CD8-positive, alpha-beta memory T cell (primary cell): ENCODE measurements around the gene GSTO2. TPM values are rescaled to one million over a fixed set of nuclear protein-coding genes. Genes with fewer than 3 reads are reported as not detected.

Experiments
- CTCF ChIA-PET: fragments of 350-600 bp; sonication (Branson Sonifier 250); formaldehyde crosslinking; loops from one replicate; lab custom pipeline; 2021; ENCODE audit warnings: antibody characterized with exemption; lab: Charles Lee
- POLR2A ChIA-PET: fragments of 350-600 bp; sonication (Branson Sonifier 250); formaldehyde crosslinking; loops from one replicate; lab custom pipeline; 2021; ENCODE audit warnings: antibody characterized with exemption; lab: Charles Lee
- DNase-seq, 5 donors: peaks; one replicate each; pipeline versions ENCODE4 v3.0.0 to v3.0.0-alpha.2; 2020 to 2022; ENCODE audit warnings: mixed read lengths in 1 of 5
- H3K27ac ChIP-seq: one replicate; pipeline ENCODE4 v1.7.0; 2013; ENCODE audit warnings: low read depth, mild to moderate bottlenecking, low read length, moderate library complexity
- H3K27me3 ChIP-seq: 2 replicates; pipeline ENCODE4 v1.7.0; 2013; ENCODE audit warnings: low read length, mild to moderate bottlenecking; ENCODE audit not compliant: insufficient read depth, poor library complexity, severe bottlenecking
- H3K36me3 ChIP-seq: 2 replicates; pipeline ENCODE4 v1.7.0; 2013; ENCODE audit warnings: mild to moderate bottlenecking, low read length, moderate library complexity; ENCODE audit not compliant: insufficient read depth
- H3K4me1 ChIP-seq: 2 replicates; pipeline ENCODE4 v1.7.0; 2013; ENCODE audit warnings: mild to moderate bottlenecking, low read length, moderate library complexity; ENCODE audit not compliant: insufficient read depth
- H3K4me3 ChIP-seq: 2 replicates; pipeline ENCODE4 v1.7.0; 2013; ENCODE audit warnings: mild to moderate bottlenecking, low read length
- H3K9me3 ChIP-seq: 2 replicates; pipeline ENCODE4 v1.7.0; 2013; ENCODE audit warnings: mild to moderate bottlenecking, low read length
- H3K27ac Mint-ChIP-seq, 8 donors: one replicate each; pipeline ENCODE4 v1.8.0; 2020 to 2021; ENCODE audit warnings: mixed read lengths in 8 of 8, mild to moderate bottlenecking in 6 of 8, inconsistent platforms in 3 of 8, moderate library complexity in 3 of 8
- H3K27me3 Mint-ChIP-seq, 2 donors: one replicate each; pipeline ENCODE4 v1.8.0; 2020 to 2021; ENCODE audit warnings: mixed read lengths in 2 of 2, mild to moderate bottlenecking in 1 of 2, moderate library complexity in 1 of 2
- H3K36me3 Mint-ChIP-seq, 3 donors: one replicate each; pipeline ENCODE4 v1.8.0; 2020 to 2021; ENCODE audit warnings: mixed read lengths in 3 of 3, inconsistent platforms in 1 of 3, mild to moderate bottlenecking in 1 of 3
- H3K4me1 Mint-ChIP-seq, 3 donors: one replicate each; pipeline ENCODE4 v1.8.0; 2020 to 2021; ENCODE audit warnings: mixed read lengths in 3 of 3, inconsistent platforms in 1 of 3, mild to moderate bottlenecking in 1 of 3
- H3K4me3 Mint-ChIP-seq, 7 donors: one replicate each; pipeline ENCODE4 v1.8.0; 2020 to 2021; ENCODE audit warnings: mixed read lengths in 7 of 7, mild to moderate bottlenecking in 6 of 7, moderate library complexity in 4 of 7, inconsistent platforms in 2 of 7
- H3K9me3 Mint-ChIP-seq, 5 donors: one replicate each; pipeline ENCODE4 v1.8.0; 2020 to 2022; ENCODE audit warnings: mixed read lengths in 5 of 5, mild to moderate bottlenecking in 3 of 5, moderate library complexity in 2 of 5, inconsistent platforms in 1 of 5
- polyA plus RNA-seq: library from polyadenylated mRNA; unstranded; fragments of 300-500 nt; fragmentation: Illumina TruSeq; gene quantifications from one replicate; pipeline ENCODE4 v1.2.3, GENCODE V29; 2021
- total RNA-seq, 2 experiments: library from RNA; stranded (reverse); gene quantifications; one replicate each; pipeline ENCODE4 v1.2.3, GENCODE V29; 2021

GSTO2 gene
- total and polyA plus RNA-seq, 3 experiments from 2014 or later, result 0.60 to 1.1 (median 0.93) TPM

GRCh38 chr10:104297697-104298660 is 29.0 kb downstream of the GSTO2 start:
- Histone ChIP-seq H3K36me3 (no peaks in the 10 kb centered on the region), H3K27ac (no peak overlapping the region), H3K4me3 (no peak overlapping the region), H3K4me1 (peaks cover 12% of the 10 kb centered on the region), H3K9me3 (no peaks in the 10 kb centered on the region), H3K27me3 (no peaks in the 10 kb centered on the region)
- ChIA-PET CTCF (interaction anchor here (0.8 to 3.5 kb wide), 6 partner anchors 8 to 56 kb away, joined by 3 to 34 read pairs (median 4); partner anchors contain the start of gene CFAP58), POLR2A (no interaction called here)
- Mint-ChIP-seq H3K9me3 (peaks cover 0 to 4% (median 0%) of the 10 kb centered on the region in 5 donors), H3K4me1 (peaks cover 19 to 24% (median 21%) of the 10 kb centered on the region in 3 donors), H3K27ac (no peak overlapping the region), H3K27me3 (peaks cover 2 to 12% of the 10 kb centered on the region in 2 donors), H3K36me3 (peaks cover 0 to under 1% (median 0%) of the 10 kb centered on the region in 3 donors), H3K4me3 (no peak overlapping the region)
- peak in 1 of 5 donors; percentile 23 for DNase-seq

- Mint-ChIP-seq H3K27ac (peak overlapping the region in 4 of 8 donors; percentile 33 to 84 (median 39)), H3K4me3 (no peak overlapping the region), H3K36me3 (peaks cover 0 to 5% (median 2%) of the 10 kb centered on the region in 3 donors), H3K27me3 (peaks cover 2 to 12% of the 10 kb centered on the region in 2 donors), H3K4me1 (peaks cover 32 to 37% (median 34%) of the 10 kb centered on the region in 3 donors), H3K9me3 (peaks cover 0 to 4% (median 0%) of the 10 kb centered on the region in 5 donors)
- Histone ChIP-seq H3K27me3 (no peaks in the 10 kb centered on the region), H3K4me3 (no peak overlapping the region), H3K4me1 (peaks cover 20% of the 10 kb centered on the region), H3K9me3 (no peaks in the 10 kb centered on the region), H3K27ac (no peak overlapping the region), H3K36me3 (no peaks in the 10 kb centered on the region)
- POLR2A ChIA-PET, result interaction anchor here (1.2 kb wide), 1 partner anchor 39 kb away, joined by 3 read pairs; the partner anchor contains the start of gene ITPRIP
- DNase-seq, result no peak
- CTCF ChIA-PET, result interaction anchor here (0.8 to 1.6 kb wide), 6 partner anchors 8 to 54 kb away, joined by 3 to 9 read pairs (median 4); partner anchors contain the start of gene CFAP58
These were observed 30.3 kb downstream of the GSTO2 start for GRCh38 chr10:104299031-104299904.

- peaks cover 0 to 4% (median 0%) of the 10 kb centered on the region in 5 donors for H3K9me3 Mint-ChIP-seq
- peak overlapping the region in 1 of 8 donors; percentile 91 for H3K27ac Mint-ChIP-seq
- ChIA-PET CTCF (interaction anchor here (1.0 to 1.6 kb wide), 3 partner anchors 9 to 26 kb away, joined by 3 to 9 read pairs (median 5); no protein-coding TSS in a partner anchor), POLR2A (interaction anchor here (1.2 kb wide), 1 partner anchor 38 kb away, joined by 3 read pairs; the partner anchor contains the start of gene ITPRIP)
- H3K27ac ChIP-seq, result no peak overlapping the region
- no peak for DNase-seq
- H3K27me3 ChIP-seq, result no peaks in the 10 kb centered on the region
- no peaks in the 10 kb centered on the region for H3K9me3 ChIP-seq
- H3K4me3 ChIP-seq, result no peak overlapping the region
- peaks cover 41 to 46% (median 43%) of the 10 kb centered on the region in 3 donors for H3K4me1 Mint-ChIP-seq
- H3K36me3 Mint-ChIP-seq, result peaks cover 0 to 5% (median 2%) of the 10 kb centered on the region in 3 donors
- no peaks in the 10 kb centered on the region for H3K36me3 ChIP-seq
- peaks cover 29% of the 10 kb centered on the region for H3K4me1 ChIP-seq
- H3K4me3 Mint-ChIP-seq, result no peak overlapping the region
- H3K27me3 Mint-ChIP-seq, result peaks cover 2 to 12% of the 10 kb centered on the region in 2 donors
These were observed 31.2 kb downstream of the GSTO2 start for GRCh38 chr10:104300002-104300735.

GRCh38 chr10:104300736-104301292 is 31.8 kb downstream of the GSTO2 start:
- peak overlapping the region in 4 of 7 donors; percentile 15 to 69 (median 32) for H3K4me3 Mint-ChIP-seq
- peaks cover under 1 to 6% of the 10 kb centered on the region in 2 donors for H3K27me3 Mint-ChIP-seq
- Histone ChIP-seq H3K4me1 (peaks cover 36% of the 10 kb centered on the region), H3K4me3 (peak overlapping the region; percentile 27), H3K27me3 (no peaks in the 10 kb centered on the region), H3K9me3 (no peaks in the 10 kb centered on the region), H3K36me3 (no peaks in the 10 kb centered on the region), H3K27ac (no peak overlapping the region)
- CTCF ChIA-PET, result interaction anchor here (1.3 to 1.6 kb wide), 2 partner anchors 9 to 27 kb away, joined by 5 to 9 read pairs; no protein-coding TSS in a partner anchor
- peak overlapping the region in 5 of 8 donors; percentile 36 to 82 (median 45) for H3K27ac Mint-ChIP-seq
- POLR2A ChIA-PET, result interaction anchor here (1.2 kb wide), 1 partner anchor 37 kb away, joined by 3 read pairs; the partner anchor contains the start of gene ITPRIP
- peaks cover 0 to 4% (median 0%) of the 10 kb centered on the region in 5 donors for H3K9me3 Mint-ChIP-seq
- H3K36me3 Mint-ChIP-seq, result peaks cover 0 to 5% (median 2%) of the 10 kb centered on the region in 3 donors
- H3K4me1 Mint-ChIP-seq, result peaks cover 45 to 50% (median 49%) of the 10 kb centered on the region in 3 donors
- DNase-seq, result no peak

- ChIA-PET POLR2A (no interaction called here), CTCF (no interaction called here)
- H3K27me3 ChIP-seq, result no peaks in the 10 kb centered on the region
- Mint-ChIP-seq H3K4me1 (peaks cover 58 to 62% (median 60%) of the 10 kb centered on the region in 3 donors), H3K27ac (peak overlapping the region in 2 of 8 donors; percentile 39 to 77), H3K9me3 (peaks cover 0 to 4% (median 0%) of the 10 kb centered on the region in 5 donors), H3K36me3 (peaks cover 0 to 5% (median 2%) of the 10 kb centered on the region in 3 donors), H3K27me3 (peaks cover 1 to 5% of the 10 kb centered on the region in 2 donors), H3K4me3 (peak overlapping the region in 2 of 7 donors; percentile 12 to 34)
- no peak overlapping the region for H3K4me3 ChIP-seq
- H3K9me3 ChIP-seq, result no peaks in the 10 kb centered on the region
- H3K4me1 ChIP-seq, result peaks cover 49% of the 10 kb centered on the region
- H3K27ac ChIP-seq, result no peak overlapping the region
- no peak for DNase-seq
- no peaks in the 10 kb centered on the region for H3K36me3 ChIP-seq
These were observed 33.1 kb downstream of the GSTO2 start for GRCh38 chr10:104301907-104302690.

- Mint-ChIP-seq H3K4me3 (peak overlapping the region; percentile 13 to 82 (median 36)), H3K9me3 (peaks cover 0 to 4% (median 0%) of the 10 kb centered on the region in 5 donors), H3K4me1 (peaks cover 71 to 79% (median 75%) of the 10 kb centered on the region in 3 donors), H3K27me3 (peaks cover 0 to 1% of the 10 kb centered on the region in 2 donors), H3K27ac (peak overlapping the region; percentile 55 to 91 (median 85)), H3K36me3 (peaks cover 0 to 5% (median 2%) of the 10 kb centered on the region in 3 donors)
- H3K27me3 ChIP-seq, result no peaks in the 10 kb centered on the region
- peak in 1 of 5 donors; percentile 64 for DNase-seq
- H3K36me3 ChIP-seq, result no peaks in the 10 kb centered on the region
- peaks cover 65% of the 10 kb centered on the region for H3K4me1 ChIP-seq
- no peak overlapping the region for H3K4me3 ChIP-seq
- no peak overlapping the region for H3K27ac ChIP-seq
- CTCF ChIA-PET, result interaction anchor here (1.4 to 7.2 kb wide), 7 partner anchors 12 to 50 kb away, joined by 3 to 160 read pairs (median 8); partner anchors contain the start of genes CFAP58 and ITPRIP
- POLR2A ChIA-PET, result no interaction called here
- H3K9me3 ChIP-seq, result no peaks in the 10 kb centered on the region
These were observed 34.8 kb downstream of the GSTO2 start for GRCh38 chr10:104303594-104304355.
